Measurements from ENCODE around the gene NCOA1.

The NCOA1 gene

DNA sequence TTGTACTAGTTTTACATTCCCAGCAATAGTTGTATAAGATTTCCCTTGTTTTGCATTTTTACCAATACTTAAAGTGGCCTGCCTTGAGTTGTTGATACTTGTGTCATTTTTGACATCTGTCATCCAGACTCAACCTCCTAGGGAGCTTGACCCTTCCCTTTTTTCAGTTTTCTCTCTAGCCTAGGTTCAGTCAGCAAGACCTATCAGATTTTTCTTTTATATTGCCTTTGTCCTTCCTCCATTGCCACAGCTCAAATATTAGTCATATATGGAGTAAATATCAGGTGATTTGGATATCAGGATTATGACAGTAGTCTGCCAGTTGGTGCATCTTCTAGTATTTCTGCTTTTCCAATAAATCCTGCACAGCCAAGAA, 315.6 kb downstream of the NCOA1 start:
- DNase-seq, result no peak

DNA sequence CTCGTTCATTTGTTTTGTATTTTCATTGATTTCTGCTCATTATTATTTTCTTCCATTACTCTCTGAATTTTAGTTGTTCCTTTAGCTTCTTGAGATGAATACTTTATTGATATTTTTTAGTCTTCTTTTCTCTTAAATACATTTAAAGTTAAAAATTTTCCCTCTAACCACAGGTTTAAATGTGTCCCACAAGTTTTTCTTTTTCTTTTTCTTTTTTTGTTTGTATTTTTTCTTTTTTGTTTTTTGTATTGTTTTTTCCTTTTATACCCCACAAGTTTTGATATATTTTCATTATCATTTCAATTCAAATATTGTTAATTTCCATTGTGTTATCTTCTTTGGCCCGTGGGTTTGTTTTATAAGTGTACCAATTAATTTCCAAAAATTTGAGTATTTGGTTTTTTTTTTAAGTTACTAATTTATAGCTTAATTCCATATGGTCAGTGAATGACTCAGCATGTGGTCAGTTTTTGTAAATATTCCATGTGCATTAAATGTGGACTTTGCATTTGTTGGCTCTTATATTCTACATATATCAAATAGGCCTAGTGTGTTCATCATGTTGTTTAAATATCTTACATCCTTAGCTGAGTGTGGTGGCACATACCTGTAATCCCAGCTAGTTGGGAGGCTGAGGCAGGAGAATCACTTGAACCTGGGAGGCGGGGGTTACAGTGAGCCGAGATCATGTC, 318.4 kb downstream of the NCOA1 start:
- DNase-seq, result no peak

DNA sequence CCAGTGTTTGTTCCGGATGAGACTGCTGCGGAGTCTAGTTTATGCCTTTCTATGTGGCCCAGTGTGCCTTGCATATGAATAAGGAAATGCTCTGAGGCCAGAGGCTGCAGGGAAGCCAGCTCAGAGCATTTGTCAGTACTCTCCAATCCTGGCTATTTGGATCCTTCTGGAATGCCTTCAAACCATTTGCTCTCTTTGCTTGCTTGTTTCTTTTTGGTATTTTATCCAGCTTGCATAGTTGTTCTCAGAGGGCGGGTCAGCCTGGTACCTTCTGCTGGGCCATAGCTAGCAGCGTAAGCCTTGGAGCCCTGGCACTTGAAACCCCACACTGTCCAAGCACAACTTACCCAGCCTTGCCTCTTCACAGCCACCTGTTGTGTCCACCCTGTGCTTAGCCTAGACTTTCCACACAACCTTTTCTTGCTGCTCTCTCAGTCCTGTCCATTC, 322.7 kb downstream of the NCOA1 start:
- no peak for DNase-seq

DNA sequence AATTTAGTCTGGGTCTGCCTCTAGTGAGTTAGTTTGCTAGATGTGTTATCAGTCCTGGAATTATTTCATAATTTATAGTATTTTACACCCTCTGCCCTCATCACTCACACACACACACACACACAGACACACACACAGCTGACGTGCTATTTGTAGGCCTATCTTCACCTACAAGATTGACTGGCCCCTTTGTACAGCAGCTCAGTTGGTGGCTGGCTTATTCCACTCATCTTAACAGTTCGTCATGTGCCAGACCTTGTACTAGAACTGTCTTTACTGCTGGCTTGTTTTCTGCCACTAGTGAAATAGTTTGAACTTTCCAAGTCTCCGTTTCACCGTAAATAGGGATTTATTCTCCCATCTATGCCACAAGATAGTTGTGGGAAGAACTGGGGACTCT, 323.5 kb downstream of the NCOA1 start:
- no peak for DNase-seq

DNA sequence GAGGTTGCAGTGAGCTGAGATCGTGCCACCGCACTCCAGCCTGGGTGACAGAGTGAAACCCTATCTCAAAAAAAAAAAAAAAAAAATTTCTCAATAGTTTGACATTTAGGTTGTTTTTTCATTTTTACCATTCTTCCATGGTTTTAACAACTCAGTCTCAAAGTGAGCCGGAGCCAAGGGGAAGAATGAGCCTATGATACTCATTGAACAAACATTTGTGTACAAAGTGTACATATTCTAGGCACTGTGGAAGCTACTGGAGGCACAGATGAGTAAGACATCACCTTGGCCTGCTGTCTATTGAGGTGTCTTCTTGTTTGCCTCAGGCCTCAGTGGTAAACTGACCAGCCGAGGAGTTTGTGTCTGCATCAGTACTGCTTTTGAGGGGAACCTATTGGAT, 324.1 kb downstream of the NCOA1 start:
- DNase-seq, result no peak

DNA sequence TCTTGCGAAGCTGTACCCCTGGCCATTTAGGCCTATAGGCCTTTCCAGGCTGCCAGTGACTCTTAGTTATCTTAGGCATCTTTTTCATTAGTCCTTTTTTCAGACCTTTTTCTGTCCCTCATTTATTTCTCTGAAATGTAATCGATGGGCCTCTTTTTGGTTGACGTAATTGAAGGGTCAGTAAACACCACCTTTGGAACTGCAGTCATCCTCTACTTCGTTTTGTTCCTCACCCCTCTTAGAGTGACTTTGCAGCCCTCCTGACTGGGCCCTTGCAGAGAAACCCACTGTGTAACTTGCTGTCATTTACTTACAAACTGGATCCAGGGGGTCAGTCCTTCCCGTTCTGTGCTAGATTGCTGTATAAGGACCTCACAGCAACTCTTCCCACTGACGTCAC, 325.4 kb downstream of the NCOA1 start:
- DNase-seq, result no peak

DNA sequence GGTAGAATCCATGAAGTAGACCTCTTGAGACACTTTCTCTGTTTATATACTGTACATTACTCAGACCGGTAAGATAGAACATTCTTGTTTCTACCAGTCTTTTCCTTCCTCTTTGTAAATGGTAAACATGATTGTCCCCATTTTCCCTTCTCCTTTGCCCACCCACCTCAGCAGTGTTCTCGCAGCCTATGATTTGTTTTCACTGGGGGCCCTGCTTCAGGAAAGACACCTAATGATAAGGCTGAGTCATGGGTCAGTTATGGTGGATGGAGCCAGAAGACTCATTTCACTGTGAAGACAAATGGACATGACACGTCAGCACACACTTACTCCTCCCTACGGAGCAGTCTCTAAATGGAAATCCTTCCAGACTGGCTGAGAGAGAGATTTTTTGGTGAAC, 325.8 kb downstream of the NCOA1 start:
- DNase-seq, result no peak

DNA sequence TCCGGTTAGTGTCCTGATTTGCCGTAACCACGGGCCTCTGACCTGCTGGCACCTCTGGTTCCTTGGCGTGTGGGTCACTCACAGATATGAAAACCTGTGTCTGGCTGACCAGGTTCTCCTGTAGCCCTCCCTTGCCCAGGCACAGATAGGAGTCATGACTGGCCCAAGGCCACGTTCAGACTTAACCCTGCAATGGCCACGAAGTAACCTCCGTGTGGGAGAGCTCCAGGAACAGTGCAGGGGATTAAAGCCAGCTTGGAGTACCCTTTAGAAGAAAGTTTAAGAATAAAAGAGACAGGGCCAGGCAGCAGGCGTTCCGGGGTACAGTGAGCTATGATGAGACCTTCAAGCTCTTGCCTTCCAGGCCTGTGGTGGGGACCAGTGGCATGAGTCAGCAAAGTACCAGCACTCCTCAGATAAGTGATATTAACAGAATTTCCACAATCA, 327.7 kb downstream of the NCOA1 start:
- no peak for DNase-seq

DNA sequence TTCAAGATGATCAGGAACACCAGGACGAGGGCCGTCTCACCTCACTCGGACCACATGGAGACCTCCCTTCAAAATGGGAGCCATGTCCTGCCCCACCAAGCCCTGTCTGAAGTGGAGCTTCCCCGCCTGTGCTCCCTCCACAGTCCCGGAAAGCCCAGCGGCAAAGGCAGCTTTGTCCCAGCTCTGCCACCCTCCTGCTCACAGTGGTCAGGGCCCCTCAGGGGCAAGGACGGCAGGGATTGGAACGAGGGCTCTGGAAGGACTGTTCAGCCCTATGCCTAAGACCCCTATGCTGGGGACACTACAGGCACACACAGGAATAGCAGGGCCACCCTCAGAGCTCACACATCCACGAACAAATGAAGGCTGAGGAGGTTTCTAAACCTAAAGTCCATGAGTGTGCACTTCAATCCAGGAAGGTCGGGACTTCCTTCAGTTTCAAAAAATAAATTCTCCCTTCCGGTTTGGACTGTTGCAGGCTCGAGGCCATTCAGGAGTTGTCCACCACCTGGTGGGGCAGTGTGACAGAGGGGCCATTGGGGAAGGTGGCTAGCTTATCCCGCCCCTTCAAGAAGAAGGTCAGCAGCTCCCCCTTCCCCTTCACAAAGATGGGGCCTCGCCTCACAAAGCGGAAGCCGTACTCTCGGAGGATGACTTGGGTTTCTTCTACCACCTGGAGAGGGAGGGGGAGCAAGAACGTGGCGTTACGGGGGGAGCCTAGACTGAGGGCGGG, 328.6 kb downstream of the NCOA1 start:
- no peak for DNase-seq

DNA sequence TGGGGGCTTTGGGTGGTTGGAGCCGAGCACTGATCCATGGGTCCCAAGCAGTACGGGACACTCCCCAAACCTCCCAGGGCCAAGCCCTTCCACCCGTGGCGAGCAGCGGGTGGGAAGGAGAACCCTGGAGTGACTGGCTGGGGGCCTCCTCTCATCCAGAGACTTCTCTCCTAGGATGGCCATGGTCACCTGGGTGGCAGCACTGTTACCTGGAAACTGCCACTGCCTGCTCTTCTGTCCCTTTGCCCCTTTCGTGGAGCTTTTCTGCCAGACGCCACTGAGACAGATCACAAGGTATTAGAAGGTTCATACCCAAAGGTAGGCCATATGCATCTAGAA, 329.1 kb downstream of the NCOA1 start:
- no peak for DNase-seq
